Putamen (tissue), 1 donor: ENCODE results near the gene RNH1.

ENCODE experiments used
- DNase-seq: peaks from one replicate; pipeline ENCODE4 v3.0.0-alpha.2; 2016; ENCODE audit warnings: low spot score

Gene RNH1

DNA sequence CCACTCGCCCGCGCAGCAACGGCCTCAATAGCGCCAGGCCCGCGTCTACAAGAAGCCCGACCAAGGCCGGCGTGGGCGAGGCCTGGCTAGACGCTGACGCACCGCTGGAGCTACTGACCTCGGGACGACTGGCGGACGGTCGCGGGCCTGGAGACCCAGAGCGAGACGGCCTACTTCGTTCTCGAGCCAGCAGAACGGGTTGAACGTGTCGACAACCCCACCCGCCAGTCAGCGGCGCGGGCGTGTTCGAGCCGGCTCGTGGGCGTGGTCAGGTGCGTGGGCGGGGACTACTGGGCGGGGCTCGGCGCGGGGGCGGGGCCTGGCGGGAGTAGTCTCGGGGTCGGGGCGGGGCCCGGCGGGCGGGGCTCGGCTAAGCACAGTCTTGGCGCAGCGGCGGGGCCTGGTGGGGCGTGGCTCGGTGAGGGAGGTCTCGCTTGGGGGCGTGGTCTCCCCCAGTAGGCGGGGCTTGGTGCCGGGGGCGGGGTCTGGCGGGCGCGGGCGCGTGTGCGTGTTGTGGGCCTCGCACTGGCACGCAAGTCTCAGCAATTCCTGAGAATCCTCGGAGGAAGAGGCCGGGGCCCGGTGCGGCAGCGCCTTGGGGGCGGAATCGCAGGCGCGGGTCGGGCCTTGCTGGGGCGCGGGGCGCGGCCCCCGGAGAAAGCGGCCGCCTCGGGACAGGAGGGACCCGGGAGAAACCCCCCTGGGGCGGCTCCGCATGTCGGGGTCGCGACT lies at the start of gene RNH1:
RNH1 (minus strand) TSS at position 248 of the 732 bp plus-strand sequence. CDS start 5,080 bp downstream, outside the sequence.
- peak; percentile 97 for DNase-seq

DNA sequence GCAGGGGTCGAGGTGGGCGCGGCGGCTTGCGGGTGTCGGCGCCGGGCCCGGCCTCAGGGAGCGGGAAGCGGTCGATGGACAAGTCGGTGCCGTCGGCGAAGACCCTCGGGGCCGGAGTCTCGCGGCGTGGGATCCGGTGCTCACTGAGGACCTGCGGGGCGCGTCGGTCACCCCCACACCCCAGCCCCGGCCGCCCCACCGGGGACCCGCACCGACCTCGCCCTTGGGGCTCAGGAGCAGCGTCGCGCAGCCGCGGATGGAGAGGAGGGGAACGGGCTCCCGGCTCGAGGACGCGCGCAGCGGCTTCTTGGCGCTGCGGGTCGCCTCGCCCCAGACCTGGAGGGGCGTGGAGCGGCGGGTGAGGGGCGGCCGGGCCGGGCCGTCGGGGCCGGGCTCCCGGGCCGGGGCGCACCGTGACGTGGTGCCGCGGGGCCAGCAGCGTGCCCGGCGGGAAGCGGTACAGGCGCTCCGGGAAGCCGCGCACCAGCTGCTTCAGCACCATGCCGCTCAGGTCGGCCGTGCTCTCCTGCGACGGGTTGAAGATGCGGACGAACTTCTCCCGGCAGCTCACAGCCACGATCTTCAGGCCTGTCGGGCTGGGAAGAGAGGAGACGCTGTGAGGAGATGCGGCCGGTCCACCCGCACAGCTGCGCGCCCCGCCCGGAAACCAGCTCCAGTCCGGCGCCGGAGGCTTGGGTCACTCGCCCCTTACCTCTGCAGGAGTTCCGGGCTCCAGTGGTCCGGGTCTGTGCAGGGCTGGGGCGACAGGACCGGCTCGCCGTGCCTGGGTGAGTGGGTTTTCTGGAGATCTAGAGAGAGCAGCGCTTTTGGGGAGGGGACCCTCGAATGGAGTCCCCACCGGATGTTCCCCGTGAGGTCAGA lies 49.0 kb upstream of the RNH1 start:
- no peak for DNase-seq

DNA sequence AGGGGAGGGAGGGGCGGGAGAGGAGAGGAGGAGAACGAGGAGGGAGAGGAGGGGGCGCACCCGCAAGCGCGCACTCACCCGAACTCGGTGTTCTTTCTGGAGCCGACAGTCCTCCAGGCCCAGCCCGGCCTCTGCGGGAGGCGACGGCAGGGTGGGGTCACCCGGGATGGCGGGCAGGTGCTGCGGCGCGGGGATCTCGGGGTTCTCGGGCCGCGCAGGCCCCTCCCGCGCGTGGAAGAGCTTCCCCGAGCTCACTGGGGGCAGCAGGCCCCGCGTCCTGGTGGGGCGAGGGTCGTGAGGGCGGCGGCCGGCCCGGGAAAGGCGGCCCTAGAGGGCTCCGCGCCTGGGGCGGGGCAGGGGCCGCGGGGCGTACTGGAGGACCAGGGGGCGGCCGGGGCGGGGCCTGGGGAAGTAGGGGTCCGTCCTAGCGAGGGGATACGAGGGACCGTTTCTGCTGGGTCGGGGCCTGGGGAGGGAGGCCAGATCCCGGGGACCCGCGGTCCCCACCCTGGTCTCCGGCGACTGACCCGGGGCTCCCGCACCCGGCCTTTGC lies 48.3 kb upstream of the RNH1 start:
- no peak for DNase-seq

DNA sequence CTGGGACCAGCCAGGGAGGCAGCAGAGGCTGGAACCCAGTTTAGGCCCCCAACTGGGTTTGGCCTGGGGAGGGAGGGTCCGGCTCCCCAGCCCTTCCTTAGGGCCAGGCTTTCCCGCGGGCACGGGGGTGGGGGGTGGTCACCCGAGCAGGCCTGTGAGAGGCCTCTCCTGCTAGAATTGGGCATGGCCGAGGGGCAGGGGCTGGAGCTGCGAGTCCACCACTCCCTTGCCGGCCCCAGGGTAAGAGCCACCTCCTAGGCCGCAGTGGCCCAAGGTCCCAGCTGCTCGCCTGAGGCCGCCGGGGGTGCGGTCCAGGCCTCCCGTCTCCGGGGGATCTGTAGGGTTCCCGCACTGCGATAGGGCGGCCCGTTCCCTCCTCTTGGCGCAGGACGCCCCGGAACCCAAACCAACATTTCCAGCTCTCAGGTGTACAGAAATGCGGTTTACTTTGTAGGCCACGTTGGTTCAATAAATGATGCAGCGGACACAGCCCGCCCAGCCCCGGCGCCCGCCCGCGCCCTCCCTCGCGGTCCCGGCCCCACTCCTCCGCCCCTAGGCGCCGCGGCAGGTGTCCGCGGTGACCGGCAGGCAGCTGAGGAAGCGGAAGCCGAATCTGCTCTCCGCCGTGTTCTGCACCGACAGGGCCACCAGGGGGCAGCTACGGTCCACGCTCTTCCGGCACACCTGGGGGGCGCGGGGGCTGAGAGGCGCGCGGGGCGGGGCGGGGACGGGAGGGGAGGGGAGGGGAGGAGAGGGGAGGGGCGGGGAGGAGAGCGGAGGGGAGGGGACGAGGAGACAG lies 47.6 kb upstream of the RNH1 start:
- DNase-seq = no peak

DNA sequence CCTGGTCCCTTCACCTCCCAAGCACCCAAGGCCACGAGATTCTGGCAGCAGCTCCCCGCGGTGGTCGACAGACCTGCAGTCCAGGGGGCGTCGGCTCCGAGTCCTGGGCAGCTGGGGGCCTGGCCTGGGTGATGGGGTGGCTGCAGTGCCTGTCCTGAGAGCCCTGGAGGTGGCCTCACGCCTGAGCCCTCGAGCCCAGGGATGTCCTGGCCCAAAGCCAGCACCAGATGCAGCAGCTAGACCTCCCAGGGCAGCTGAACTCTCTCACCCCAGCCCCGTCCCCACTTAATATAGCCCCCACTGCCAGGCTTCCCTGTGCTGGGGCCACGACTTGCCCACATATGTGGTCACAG lies 46.9 kb upstream of the RNH1 start:
- DNase-seq = no peak

DNA sequence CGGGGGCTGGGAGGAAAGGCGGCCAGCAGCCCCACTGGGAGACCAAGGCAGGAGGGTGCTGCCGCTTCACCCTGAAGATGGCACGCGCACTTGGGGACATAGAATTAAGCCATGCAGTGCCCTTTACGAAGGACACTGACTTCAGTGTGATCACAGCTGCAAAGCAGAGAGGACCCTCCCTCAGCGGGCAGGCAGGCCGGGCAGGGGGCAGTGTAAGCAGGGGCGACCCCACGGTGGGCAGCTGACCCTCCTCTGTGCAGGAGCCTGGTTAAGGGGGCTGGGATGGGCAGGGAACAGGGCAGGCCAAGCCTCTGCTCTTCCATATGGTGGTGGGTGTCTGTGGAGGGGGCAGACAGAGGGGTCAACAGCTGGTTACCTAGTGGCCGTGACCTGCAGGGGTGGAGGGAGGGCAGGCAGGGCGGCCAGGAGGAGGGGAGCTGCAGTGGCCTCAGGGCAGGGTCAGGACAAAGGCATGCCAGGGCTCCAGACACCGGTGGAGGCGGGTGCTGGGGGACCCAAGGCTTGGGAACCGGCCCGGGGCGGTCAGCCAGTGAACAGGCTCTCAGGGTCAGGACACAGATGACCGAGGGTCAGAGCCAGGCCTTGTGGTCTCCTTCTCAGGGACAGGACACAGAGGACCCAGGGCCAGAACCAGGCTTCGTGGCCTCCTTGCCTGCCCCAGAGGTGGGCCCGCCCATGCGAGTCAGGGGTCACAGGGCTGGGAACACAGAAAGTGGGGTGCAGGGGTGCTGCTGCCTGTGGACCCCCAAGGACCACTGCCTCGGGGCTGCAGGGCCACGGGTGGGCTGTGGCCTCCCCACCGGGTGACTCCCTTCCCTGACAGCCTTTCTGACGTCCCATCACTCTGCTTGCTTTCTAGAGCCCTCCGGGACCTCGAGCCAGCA lies 46.3 kb upstream of the RNH1 start:
- DNase-seq = no peak

DNA sequence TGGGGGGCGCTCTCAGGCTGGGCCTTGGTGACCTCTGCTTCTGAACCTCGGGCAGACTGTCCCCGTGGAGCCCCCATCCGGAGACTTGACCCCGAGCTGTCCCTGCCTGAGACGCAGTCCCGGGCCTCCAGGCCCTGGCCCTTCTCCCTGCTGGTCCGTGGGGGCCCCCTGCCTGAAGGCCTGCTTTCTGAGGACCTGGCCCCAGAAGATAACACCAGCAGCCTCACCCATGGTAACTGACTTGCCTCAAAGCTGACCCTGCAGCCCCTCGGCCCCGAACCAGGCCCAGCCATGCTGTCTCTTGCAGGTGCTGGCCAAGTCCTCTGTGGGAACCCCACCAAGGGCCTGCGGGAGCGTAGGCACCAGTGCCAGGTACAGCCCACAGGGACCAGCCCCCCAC lies 44.6 kb upstream of the RNH1 start:
- DNase-seq = no peak

DNA sequence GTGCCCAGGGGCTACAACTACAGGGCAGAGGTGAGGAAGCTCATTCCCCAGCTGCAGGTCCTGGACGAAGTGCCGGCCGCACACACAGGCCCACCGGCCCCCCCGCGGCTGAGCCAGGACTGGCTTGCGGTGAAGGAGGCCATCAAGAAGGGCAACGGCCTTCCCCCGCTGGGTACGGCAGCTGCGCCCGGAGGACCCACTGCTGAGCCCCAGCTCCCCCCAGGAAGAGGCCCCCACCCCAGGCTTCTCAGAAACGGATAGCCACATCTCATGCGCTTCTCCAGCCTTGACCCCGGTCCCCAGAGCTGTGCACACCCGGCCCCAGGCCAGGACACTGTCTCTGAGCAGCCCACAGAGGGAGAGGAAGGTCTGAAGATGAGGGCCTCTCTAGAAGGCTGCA lies 44.1 kb upstream of the RNH1 start:
- no peak for DNase-seq

DNA sequence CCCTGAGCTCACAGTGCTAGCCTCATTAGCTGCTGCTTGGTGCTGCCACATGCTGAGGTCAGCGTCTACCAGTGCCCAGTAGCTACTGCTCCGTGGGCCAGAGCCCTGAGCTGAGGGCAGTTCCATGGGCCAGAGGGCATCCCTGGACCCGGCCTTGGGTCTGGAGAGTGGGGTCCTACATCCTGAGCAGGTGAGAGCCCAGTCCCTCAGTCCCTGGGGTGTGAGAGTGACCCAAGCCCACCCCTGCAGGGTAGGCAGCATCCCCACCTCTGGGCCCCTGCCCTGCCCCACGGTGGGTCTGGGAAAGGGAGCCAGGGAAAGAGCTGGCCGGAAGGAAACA lies 43.7 kb upstream of the RNH1 start:
- DNase-seq = no peak

DNA sequence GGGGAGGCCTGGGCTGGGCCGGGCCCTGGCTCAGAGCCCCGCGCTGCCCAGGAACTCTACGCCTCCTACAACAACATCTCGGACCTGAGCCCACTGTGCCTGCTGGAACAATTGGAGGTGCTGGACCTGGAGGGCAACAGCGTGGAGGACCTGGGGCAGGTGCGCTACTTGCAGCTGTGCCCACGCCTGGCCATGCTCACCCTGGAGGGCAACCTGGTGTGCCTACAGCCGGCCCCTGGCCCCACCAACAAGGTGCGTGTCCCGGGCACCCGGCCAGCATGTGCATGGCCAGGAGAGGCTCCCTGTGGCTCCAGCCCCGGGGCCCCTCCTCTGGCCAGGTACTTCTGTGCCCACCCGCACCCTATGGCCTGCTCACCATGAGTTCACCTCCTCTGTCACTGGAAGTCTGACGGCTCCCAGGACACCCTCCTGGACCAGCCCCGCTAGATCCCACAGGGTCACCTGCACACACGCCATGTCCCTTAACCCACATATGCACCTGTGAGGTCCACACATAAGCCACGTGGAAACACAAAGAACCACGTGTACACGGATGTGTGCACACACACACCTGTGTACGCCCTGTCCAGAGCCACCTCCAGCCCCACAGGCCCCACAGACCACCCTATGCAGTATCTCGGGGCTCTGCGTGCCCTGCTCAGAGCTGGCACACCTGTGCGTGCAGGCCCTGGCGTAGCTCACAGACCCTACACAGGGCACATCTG lies 43.1 kb upstream of the RNH1 start:
- no peak for DNase-seq

DNA sequence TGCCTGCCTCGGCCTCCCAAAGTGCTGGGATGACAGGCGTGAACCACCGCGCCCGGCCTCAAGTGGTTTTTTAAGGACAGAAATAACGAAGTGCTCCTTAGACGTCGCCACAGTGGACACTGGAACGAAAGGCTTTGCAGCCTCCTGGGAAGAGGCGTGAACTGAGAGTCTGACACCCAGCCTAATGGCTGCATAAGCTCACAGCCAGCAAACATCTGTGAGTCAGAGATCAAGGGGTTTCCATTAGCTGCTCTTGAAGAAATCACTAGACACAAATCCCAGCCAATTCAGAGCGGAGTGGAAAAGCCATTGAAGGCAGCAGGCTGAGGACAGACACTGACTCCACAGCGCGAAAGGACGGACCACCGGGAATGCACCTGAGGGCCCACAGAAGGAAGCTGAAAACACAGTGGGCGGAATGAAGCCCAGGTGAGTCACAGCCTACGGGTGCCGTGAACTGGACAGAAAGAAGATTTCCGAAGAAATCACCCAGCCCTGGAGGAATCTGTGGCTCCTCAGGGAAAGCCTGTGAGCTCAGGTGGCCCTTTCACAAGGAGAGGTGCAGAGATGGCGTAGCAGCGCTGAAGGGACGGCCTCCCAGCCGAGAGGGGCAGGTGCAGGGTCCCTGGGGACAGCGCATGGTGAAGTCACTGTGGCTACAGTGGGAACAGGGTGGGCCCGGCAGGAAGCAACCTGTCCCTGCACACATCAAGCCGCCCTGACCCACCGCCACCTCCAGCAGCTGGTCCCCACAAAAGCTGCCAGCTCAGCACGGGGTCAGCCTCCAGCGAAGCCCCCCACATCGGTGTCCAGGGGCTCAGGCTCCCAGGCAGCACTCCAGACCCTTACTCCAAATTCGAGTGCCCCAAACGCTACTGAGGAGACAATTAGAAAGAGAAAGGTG lies 41.9 kb upstream of the RNH1 start:
- no peak for DNase-seq

DNA sequence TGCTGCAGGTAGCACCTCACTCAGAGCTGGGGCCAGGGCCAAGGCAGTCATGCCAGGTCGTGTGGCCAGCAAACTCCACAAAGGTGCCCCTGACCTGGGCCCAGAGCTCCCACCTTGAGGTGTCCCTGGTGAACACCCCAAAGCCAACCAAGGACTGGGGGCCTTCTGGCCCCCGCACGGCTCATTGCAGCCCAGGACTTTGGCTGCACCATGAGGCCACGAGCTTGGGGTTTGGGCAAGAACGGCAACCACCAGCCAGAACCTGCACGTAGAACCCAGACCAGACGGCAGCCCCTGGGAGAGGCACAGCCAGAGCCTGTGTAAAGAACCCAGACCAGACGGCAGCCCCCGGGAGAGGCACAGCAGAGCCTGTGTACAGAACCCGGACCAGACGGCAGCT lies 38.1 kb upstream of the RNH1 start:
- no peak for DNase-seq

DNA sequence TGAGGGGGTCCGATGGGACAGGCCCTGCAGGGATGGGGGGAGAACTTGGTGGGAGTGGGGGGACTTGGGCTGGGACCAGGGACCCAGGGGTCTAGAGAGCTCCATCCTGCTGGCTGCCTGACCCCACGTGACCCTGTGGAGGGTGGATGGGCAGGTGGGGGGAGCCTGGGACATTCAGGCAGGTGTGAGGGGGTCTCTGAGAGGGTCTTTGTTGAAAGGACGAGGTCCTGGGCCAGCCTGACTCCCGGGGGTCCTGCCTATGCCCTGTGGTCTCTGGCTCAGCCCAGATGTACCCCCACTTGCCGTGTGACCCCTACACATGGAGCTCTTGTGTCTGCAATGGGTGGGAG lies 37.8 kb upstream of the RNH1 start:
- no peak for DNase-seq

DNA sequence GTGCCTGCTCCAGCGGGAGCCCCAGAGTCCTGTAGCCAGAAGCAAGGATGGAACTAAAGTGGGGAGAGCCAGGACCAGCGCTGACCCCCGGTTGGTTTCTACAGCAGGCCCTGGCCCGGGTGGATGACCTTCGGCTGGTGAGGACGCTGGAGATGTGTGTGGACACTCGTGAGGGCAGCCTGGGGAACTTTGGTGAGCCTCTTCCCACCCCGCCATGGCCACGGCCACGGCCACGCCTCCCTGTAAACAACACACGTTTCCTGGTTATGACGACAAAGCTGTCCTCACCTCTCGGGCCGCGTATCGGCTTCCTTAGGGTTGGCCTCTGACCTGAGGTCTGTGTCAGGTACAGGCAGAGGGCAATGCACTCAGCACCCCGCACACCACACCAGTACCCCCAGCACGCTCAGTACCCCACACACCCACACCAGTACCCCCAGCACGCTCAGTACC lies 34.4 kb upstream of the RNH1 start:
- DNase-seq = no peak

DNA sequence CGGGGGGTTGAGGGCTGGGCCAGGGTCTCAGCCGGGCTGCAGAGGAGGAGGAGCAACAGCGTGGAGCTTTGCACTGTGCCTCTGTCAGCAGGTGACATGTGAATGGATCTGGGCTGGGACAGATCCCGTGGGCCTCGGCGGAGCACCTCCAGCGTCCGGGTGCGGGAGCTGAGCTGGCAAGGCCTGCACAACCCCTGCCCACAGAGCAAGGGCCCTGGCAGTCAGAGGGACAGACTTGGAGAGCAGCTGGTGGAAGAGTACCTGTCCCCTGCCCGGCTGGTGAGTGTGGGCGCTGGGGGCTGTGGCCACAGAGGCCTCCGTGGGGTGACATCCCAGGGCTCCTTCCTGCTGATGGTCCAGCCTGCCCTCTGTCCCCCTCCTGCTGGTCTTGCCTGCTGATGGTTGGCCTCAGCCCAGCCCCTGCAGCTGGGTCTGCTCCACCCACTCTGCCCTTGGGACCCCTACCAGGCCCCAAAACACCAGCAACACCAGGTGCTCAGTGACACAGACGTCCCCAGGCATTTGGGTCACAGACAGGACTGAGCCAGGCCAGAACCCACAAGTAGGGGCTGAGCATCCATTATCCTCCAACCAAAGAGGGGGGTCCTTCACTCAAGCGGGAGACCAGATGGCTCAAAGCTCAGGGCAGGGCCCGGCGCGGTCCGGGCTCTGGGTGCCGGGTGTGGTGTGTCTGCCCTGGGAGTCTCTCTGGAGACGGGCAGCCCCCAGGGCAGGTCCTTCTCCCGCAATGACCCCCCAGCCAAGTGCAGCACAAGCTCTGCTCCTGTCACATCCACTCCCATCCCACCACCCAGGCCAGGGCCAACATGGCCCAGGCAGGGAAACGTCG lies 33.8 kb upstream of the RNH1 start:
- no peak for DNase-seq

DNA sequence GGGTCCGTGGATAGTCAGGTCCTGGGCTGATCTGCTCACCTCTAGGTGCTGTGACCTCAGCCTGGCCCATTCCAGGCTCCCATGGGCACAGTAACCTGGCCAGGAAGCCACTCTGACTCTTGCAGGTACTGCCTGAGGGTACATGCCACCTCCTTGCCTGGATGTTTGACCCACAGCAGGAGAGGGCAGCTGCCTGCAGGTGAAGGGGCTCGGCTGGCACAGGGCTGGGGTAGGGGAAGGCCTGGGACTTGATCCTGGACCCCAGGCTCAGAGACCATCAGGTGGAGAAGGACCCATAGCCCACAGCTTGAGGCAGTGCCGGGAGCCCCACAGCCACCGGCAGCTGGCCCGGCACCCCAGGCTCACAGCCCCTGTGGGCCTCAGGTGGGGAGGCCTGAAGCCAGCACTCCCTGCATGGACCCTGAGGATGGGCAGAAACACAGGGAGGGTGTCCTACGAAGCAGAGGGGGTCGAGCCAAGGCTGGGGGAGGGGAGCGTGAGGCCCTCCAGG lies 33.0 kb upstream of the RNH1 start:
- no peak for DNase-seq

DNA sequence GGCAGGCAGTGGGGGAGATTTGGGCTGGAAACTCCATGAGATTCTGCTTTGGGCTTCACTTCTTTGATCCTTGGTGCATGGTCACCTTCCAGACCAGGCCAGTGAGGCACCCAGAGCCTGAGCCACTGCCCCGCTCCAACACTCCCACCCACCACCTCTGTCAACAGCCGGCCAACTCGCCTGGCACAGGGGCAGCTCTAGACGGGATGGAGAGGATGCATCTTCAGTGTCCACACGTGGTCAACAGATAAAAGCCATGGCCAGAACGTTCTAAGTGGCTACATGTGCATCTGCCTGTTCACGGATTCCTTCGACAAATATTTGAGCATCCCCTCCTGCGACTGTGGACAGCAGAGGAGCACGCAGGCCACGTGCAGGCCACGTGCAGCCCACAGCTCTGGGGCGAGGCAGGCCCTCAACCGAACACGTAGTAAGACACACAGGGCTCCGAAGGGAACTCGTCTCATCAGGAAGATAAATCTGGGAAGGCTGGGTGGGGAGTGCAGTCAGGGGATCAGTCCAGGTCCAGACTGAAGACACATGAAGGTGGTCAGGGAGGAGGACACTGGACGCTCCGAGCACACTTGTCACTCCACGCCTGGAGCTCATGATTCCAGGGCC lies 31.5 kb upstream of the RNH1 start:
- no peak for DNase-seq
